Stimulated activated CD4-positive, alpha-beta T cell treated with anti-CD3 and anti-CD28 coated beads, Interleukin-4, amount 100 ng/mL, for 4 hours (primary cell): Measurements from ENCODE around the gene TMEM41B.
"Not testable (repeated sequence)": the region's sequence is repeated elsewhere in the genome, so short reads cannot be mapped to it uniquely, and the experiment has no call there.

Experiments
- DNase-seq, 2 experiments: peaks; one replicate each; pipeline ENCODE4 v3.0.0-alpha.2; 2020

Gene TMEM41B

DNA sequence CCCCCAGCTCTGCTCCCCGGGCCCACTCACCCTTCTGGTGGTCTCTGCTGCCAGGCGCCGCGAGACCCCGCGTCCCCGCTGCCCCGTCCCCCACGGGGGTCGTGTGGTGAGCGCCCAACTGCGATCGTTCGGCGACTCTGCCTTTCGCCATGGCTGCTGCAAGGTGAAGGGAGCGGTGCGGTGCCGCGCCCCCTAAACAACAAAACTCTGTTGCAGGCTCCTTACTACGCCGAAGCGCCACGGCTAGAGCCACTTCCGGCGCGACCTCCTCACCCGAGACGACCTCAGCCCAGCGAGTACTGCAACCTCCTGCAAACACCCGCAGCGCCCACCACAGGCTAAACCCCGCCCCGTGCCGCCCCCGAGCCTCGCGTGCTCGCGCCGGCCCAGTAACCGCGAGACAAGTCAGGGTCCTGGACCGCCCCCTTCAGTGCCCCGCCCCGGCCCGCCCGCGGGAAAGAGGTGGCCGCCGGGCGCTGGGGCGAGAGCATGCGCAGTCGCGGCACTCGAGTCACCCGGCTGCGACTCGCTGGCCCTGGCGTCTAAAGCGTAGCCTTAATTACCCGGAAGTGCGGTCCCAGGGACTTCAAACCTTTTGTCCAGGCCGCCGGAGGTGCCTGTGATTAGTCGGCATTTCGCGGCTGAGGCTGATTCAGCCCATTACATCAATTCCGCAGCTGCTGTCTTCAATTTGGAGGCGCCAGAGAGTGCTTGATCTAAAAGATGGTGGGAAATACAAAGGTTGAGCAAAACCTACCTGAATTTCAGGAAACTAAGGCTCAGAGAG, at the start of gene TMEM41B:
TSS of gene TMEM41B (minus strand) at position 303 of the 787 bp plus-strand sequence. CDS start at position 151, 152 bp downstream.
- peak; percentile 99 to 100 for DNase-seq

DNA sequence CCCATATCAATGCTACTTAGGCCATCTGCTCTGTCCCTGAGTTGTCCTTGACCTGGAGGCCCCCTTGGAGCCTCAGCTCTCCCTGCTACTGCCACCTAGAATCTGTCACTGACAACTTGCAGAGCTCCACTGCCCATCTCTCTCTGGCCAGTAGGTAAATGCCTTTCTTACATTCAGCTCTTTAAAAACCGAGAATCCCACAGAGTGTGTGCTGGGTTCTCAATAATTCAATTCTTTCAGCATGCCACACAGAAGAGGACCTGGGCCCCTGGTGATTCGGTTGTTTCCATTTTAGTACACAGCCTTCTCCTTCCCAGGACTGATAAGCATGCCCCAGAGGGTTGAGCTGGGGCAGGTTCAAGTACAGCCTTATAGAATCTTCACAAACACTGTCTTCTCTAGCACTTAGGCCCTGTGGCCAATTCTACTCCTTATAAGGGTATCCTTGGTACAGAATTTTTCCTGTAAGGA, 48.0 kb upstream of the TMEM41B start:
- DNase-seq: no peak

DNA sequence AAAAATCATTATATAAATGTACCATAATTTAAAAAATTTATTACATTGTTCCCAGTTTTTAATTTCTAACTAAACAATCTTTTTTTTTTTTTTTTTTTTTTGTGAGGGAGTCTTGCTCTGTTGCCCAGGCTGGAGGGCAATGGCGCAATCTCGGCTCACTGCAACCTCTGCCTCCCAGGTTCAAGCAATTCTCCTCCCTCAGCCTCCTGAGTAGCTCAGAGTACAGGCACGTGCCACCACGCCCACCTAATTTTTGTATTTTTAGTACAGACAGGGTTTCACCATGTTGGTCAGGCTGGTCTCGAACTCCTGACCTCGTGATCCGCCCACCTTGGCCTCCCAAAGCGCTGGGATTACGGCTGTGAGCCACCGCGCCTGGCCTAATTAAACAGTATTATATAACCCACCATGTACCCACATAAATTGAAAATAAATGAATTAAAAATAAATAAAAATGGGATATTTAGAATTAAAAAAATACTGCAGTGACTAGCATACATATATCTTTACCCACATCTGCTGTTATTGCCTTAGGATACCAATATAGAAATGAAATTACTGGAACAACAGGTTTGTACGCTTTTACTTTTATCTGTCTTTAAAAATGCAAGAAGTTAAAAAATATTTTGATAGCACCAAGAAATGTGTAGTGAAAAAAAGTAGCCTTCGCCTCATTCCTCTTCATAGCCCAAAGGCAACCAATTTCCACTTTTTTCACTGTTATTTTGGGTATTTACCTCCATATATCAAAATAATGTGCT, 46.6 kb upstream of the TMEM41B start:
- DNase-seq: not testable (repeated sequence)

DNA sequence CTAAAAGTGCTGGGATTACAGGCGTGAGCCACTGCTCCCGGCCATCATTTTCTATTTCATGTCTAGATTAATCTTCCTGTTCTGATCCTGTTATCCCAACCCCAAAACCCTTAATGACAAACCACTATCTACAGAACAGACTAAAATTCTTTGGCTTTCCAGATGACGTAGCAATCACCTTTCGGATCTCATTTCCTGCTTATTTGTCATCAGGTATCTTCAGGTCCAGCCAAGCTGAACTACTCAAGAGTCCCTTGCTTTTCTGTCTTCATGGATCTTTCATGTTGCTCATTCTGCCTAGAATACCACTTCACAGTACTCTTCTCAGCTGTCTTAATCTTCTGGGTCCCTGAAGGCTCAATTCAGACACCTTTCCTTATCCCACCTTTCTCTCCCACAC, 42.6 kb upstream of the TMEM41B start:
- no peak for DNase-seq

- no peak for DNase-seq
These were observed 37.0 kb upstream of the TMEM41B start for GRCh38 chr11:9351321-9351881.

- DNase-seq: not testable (repeated sequence)
These were observed 33.4 kb upstream of the TMEM41B start for GRCh38 chr11:9347779-9348178.

DNA sequence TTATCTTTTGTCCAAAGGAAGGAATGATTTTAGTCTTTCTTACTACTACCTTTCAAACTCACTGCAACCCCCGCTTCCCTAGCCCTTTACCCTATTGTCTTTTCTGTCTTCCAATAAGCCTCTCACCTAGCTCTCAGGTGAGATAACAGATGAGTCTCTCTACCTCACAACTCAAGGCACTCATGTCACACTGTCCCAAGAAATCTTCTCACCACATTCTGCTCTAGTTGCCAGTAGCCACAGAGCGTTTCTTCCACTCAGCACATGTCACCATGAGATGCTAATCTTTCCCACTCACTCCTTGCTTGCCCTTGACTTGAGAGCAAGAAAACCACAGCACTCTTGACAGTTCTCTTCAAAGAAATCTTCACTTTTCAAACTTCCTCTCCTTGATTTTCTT, 32.7 kb upstream of the TMEM41B start:
- DNase-seq: no peak

- DNase-seq: no peak
These were observed 29.8 kb upstream of the TMEM41B start for GRCh38 chr11:9344061-9344680.

DNA sequence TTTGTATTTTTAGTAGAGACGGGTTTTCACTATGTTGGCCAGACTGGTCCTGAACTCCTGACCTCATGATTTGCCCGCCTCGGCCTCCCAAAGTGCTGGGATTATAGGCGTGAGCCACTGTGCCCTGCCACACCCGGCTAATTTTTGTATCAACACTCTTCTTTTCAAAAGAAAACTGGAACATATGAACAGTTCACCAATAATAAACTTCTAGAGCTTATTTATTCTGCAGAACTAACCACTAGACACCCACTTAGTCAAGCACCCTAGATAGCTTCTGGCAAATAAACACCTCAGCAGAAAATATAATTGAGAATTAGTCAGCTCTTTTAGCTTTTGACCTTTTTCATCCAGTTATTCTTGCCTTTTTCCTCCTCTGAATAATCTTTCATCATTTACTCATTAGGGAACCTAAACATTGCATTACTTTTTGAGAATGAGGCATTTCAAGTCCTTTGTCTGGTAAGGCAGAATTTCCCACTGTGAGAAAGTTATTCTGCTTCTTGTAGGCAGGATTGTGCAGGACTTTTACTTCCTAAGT, 27.3 kb upstream of the TMEM41B start:
- no peak for DNase-seq

DNA sequence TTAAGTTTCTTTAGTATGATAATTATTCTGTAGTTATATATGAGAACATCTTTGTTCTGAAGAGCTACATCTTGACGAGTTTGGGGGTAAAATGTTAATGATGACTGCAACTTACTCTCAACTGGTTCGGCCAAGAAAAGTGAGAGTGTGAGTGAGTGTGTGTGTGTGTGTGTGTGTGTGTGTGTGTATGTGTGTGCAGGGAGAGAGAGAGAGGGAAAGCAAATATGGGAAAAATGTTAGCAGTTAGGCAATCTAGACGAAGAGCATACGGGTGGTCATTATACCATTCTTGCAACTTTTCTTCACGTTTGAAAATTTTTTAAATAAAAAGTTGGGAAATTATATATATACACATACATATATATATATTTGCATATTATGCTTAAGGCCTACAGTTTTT, 18.3 kb upstream of the TMEM41B start:
- no peak for DNase-seq

- no peak for DNase-seq
These were observed 16.3 kb upstream of the TMEM41B start for GRCh38 chr11:9330387-9331384.

- no peak for DNase-seq
These were observed 5.7 kb upstream of the TMEM41B start for GRCh38 chr11:9320047-9320446.

GRCh38 chr11:9319377-9320001, 5.1 kb upstream of the TMEM41B start:
- DNase-seq: not testable (repeated sequence)

DNA sequence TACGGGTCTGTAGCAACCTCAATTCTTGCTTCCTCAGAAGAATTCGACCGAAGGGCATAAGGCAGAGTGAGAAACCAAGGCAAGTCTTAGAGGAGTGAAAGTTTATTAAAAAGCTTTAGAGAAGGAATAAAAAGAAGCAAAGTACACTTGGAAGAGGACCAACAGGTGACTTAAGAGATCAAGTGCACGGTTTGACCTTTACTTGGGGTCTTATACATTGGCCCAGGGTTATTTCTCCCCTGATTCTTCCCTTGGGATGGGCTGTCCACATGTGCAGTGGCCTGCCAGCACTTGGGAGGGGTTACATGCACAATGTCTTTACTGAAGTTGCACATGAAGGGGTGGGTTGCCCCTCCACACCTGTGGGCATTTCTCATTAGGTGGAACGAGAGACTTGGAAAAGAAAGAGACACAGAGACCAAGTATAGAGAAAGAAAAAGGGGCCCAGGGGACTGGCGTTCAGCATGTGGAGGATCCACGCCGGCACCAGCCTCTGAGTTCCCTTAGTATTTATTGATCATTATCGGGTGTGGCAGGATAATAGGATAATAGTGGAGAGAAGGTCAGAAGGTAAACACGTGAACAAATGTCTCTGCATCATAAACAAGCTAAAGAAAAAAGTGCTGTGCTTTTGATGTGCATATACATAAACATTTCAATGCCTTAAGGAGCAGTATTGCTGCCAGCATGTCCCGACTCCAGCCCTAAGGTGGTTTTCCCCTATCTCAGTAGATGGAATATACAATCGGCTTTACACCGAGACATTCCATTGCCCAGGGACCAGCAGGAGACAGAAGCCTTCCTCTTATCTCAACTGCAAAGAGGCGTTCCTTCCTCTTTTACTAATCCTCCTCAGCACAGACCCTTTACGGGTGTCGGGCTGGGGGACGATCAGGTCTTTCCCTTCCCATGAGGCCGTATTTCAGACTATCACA, 4.3 kb upstream of the TMEM41B start:
- DNase-seq: not testable (repeated sequence)

GRCh38 chr11:9316334-9316733, 1.9 kb upstream of the TMEM41B start:
- DNase-seq: no peak

GRCh38 chr11:9315078-9315688, 790 bp upstream of the TMEM41B start:
- DNase-seq: no peak

- peak; percentile 5 to 11 for DNase-seq
These were observed 624 bp downstream of the TMEM41B start for GRCh38 chr11:9313648-9314290.

- DNase-seq: no peak
These were observed 3.8 kb downstream of the TMEM41B start for GRCh38 chr11:9310485-9311090.
